GM19238 (cell line): Measurements from ENCODE around the gene KIAA1191.
A peak's percentile ranks its signal among the peaks of the same experiment; 100 is the strongest.

ENCODE experiments used
- DNase-seq: peaks from one replicate; pipeline ENCODE4 v3.0.0; 2011; ENCODE audit warnings: low spot score; ENCODE audit not compliant: insufficient read length

The KIAA1191 gene

DNA sequence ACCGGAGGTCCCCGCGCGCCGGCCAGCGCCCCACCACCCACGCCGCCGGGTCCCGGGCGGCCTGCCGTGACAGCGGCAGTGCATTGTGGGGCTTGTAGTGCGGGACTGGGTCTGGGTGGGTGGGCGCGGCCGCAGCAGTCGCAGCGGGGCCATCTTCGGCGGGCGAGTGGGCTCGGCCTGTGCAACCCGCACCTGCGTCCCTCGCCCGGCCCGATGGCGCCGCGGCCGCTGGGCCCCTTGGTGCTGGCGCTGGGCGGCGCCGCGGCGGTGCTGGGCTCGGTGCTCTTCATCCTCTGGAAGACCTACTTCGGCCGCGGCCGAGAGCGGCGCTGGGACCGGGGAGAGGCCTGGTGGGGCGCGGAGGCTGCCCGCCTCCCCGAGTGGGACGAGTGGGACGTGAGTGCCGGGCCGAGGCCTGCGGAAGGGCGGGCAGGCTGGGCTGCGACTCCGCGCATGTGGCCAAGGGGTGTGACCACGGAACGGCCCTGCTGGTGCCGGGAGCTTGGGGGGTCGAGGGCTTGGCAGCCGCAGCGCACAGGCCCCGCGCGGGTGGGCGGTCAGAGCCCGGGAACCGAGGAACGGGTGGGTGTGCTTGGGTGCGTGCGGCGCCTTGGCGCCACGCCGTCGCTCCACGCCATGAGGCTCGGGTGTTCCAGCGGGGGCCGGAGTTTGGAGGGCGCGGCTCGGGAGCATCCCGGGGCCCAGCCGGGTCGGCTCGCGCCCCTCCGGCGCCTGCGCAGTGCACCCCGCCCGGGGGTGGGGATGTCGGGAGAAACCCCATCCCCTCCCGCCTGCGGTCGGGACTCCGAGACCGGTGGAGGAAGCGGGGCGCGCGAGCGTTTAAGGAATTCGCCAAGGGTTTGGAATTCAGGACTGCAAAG lies 4.0 kb upstream of the KIAA1191 start, which contains the start of gene ARL10:
ARL10 (plus strand) TSS at position 137 of the 881 bp plus-strand sequence; CDS start at position 214, 77 bp downstream.
- peak; percentile 64 for DNase-seq

DNA sequence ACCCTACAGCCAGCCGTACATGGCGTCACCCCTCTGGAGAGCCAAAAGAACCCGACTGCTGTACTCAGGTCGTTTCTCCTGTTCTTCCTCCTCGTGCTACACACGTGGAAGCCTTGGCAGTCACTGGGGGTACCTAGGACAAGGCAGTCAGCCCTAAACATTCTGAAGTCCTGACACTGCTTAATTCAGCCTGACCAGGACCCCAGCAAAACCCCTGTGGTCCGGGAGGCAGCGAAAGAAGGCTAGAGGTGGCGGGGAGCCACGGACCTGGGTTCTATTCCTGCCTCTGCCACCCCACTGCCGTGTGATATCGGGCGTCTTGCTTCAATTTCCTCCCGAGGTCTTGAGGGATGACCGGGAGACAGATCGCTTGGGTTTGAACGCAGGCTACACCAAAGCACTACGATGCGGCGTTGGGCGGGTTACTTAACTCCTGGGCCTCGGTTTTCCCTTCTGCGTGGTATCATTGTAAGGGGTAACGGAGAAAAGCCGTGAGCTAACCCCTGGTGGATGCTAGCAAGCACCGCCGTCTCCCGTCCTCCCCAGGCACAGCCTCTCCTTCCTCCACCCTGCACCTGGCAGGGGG lies 3.3 kb upstream of the KIAA1191 start:
- DNase-seq, result no peak

DNA sequence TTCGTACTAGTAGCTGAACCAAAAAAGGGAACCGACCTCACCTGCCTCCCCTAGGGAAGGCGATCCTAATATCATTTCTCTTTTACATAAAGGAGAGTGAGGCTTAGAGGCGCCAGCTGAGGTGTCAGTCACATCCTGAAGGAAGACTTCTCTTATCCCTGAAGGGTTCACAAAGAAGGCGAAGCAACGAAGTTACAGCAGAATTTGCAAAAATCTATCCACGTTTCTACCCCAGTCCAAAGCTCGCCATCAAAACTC lies 598 bp upstream of the KIAA1191 start:
- no peak for DNase-seq

DNA sequence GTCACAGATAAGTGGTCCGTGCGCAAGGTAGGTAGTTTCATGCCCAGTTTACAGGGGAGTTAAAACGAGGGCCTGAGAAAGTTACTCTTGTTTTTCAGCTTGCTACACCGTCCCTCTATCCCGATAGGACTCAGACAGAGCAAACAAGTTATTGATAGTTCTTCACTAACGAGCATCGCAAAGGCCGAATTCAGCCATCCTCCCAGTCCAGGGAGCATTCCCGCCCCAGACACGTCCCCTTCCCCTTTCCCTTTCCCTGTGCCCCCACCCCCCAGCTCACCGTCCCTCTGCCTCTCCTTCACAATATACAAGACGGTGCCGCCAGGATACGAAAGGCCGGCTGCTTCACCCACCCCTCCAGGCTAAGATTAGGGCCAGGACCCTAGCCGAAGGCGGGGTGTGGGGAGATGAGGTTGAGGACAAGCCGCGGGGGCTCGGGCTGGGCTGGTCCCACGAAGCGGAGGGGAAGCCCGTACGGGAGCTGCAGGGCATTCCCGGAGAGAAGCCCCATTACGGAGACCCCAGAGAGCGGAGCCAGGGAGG lies 599 bp downstream of the KIAA1191 start:
- no peak for DNase-seq

DNA sequence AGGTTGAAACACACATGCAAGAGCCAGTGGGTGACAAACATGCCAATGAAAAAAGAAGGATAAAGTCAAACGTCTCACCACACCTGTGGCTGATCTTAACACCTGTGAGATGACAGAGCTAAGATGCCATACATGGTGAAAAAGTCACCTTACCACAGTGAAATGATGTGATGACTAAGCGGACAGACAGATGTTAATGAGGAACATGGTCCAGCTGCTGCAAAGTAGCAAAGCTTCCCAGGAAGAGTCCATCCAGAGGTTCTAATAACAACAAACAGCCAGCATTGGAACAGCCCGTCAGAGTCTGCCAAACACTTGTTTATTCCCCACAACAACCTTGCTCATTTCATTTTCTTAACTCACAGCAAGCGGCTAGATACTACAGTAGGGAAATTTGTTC lies 1.9 kb downstream of the KIAA1191 start:
- DNase-seq, result no peak

DNA sequence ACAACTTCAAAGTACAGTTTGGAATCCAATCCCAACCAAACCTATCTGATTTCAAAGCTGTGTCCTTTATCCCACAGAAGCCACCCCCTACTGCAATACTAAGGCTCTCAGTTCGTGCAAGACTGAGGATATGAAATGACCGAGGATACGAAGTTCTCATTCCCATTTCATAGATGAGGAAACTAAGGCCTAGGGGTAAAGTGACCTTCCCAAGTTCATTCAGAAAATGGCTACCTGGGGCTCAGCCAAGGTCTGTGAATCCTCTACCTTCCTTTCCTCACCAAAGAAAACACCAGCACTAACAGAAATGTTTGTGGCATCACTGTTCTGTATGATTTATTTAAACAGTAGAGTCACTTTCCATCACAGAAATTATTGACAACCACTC lies 5.4 kb downstream of the KIAA1191 start:
- DNase-seq, result no peak

DNA sequence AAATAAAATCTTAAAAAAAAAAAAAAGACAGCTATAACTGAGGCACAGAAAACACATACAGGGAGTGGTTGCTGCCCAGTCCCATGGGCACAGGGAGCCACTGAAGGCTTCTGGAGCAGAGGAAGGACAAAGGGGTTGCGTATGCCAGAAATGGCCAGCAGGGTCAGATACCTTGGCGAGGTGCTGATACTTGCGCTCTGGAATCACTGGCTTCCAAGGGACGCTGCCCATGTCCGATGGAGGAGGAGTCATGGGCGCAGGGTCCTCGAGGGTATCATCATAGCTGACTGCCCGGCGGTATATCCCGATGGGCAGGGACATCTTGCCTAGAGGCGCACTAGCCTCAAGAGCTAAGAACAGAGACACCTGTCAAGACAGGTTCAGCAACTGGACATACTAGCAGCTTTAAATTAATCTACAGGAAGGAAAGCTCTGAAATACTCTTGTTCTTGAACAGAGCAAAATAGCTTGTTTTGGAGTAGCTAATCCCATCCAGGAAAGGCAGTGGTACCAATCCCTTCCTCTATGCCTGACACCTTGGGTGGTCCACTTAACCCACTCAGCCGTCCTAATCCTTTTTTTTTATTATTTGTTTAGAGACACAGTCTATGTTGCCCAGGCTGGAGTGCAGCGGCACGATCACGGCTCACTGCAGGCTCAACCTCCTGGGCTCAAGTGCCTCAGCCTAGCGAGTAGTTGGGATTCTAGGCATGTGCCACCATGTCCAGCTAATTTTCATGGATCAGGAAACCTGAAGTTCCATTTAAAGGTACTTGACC lies 6.0 kb downstream of the KIAA1191 start:
- DNase-seq, result no peak

DNA sequence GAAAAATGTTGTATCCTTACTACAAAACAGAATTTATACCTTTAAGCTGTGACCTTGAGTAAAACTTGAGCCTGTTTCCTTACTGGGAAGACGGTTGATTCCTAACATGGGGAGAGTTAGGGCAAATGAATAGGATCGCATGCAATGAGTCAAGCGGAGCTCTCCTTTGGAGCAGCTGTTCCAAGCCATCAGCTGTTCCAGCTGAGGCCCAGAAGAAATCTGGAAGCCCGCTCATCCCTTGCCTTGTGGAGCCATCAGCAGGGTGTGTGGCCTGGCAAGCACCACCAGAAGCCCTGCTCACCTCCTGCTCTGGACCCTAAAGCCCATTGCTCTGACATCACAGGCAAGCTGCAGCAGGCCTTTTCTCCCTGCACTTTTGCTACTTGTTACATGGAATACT lies 8.0 kb downstream of the KIAA1191 start:
- DNase-seq, result no peak

DNA sequence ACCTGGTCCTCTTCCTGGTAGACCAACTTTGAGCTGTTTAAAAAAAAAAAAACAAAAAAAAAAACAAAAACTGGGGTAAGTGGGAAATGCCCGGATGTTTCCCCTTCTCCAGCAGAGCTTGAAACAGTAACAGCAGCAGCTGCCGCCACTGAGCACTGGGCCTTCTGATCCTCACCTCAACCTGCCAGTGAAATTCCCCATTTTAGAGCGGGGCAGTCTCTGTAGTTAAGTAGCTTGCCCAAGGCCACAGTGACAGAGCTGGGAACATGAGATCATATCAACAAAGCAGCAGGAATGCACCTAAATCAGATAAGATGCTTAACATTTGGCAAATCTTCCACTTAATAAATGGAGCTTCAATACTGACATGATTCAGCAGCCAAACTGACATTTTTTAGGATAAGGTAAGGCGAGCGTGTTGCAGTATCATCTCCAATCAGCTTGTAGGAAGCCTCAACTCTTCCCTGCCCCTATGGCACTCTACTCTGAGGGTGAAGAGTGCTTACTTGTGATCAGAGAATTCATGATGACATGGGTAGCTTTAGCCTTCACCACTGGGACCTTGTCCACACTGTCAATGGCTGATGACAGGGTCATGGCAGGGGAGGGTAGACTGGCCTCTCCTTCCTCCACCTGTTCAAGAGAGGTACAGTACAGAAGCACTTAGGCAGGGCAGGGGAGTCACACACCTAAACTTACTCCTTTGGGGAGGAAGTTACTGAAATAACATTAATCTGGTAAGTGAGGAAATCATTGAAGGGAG lies 9.3 kb downstream of the KIAA1191 start:
- no peak for DNase-seq

DNA sequence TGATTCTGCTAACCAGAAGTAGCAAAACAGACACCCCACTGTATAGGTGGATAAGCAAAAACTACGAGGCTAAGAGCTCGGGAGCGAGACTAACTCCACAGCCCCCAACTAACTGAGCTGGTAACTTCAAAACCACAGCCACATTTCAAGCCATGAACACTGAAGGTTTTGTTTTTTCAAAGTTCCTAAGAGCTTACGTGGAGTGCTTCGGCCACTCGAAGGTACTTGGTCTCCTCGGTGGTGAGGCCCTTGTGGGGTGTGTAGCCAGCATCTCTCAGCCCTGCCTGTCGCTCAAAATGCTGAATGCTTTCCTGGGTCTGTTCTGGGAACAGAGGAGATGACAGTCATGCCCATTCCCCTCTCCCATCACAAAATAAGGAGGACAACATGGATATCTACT lies 11.1 kb downstream of the KIAA1191 start:
- DNase-seq, result no peak

DNA sequence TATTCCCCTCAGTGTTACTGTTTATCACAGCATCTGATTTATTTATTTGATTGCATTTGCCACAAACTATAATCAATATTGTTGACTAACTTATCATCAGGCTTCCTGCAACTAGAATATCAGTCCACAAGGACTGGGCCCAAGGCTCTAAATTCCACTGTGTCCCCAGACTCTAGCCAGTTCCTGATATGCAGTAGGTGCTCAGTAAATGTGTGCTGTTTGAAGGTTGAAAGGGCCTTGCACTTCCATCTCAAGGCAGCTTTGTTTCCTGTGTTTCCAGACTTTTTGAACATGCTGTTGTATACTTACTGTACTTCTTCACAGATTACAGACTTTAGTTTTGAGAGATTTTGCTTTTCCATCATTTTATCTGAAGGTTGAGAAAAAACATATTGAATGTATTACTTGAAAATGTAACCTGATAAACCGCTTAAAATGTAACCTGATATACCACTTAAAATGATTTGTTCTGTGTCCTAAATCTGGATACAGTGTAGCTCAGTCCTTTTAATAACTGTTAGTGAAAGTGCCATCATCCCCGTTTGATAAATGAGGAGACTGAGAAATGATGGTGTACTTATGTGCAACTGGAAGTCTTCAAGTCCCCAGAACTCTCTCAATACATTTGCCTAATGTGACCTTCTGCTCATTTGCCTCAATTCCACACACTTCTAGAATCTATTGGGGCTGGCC lies 18.7 kb downstream of the KIAA1191 start:
- no peak for DNase-seq

DNA sequence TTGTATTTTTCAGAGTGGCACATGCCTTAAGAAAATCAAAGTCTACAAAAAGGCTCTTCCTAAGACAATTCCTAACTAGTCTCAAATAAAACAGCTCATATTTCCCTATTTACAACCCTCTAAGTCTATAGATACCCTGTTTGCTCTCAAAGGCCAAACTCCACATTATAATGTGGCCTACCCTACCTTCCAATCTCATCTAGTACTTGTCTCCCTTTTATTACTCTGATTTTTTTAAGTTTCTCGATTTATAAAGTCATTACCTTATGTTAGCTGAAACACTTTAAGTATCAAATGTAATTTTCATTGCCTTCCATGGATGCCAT lies 19.4 kb downstream of the KIAA1191 start:
- no peak for DNase-seq

DNA sequence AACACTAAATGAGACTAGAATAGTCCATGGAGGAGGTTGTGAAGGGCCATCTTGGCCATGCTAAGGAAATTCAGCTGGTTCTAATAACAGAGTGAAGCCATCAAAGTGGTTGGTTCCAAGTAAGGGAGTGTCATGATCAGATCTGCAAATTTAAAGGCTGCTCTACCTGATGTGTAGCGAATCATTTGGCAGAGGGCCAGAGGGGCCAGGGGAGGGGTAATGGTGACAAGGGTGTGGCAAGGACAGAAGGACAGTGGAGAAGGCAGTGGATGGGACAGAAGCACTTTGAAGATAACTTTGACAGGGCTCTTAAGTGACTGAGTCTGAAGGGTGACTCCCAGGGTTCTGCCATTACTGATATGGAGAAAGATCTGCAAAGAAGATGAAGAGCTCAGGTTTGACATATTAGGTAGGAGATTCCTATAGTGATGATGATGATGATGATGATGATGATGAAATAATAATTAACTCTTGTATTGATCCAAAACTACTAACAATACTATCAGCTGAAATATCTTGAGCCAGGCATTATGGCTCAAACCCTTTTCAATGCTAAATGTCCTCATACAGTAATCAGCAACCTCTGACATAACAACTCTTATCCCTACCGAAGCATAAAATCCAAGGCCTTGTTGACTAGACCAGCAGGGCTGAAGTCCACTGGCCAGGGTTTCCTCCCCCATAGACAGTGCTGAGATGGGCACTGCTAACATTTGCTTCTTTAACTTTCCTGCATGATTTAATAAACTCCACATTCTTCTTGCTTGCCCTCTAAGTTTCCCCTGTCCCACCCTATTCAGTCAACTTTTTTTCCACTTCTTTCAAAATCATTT lies 20.0 kb downstream of the KIAA1191 start:
- no peak for DNase-seq

DNA sequence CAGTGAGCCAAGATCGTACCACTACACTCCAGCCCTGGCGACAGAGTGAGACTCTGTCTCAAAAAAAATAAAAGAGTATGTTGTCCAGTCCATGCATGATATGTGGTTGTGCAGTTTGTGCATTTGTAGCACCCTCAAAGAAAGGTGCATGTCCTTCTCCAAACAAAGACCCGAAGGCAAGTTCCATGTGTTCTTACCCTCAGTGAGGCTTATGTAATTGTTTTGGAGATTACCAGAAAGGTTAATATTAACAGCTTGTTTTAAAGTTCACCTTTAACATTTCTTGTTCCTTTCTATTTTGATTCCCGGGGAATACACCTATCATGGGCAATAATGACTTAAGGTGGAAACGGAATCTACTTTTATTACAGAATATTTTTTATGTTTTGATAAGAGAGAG lies 22.3 kb downstream of the KIAA1191 start:
- no peak for DNase-seq

DNA sequence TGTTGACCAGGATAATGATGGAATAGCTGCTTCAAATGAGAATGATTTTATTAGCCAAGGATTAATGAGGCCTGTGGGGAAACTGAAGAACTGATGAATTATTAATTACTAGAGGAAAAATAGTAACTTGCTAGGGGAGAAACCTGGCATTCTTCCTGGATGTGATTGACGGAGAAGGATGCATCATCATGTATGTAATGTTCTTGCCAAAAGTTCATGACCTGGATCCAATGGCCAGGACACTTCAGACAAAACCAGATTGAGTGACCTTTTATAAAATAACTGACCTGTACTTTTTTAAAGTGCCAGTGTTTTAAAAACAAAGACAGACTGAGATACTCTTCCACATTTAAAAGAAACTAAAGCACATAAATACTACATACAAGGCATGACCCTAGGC lies 23.7 kb downstream of the KIAA1191 start:
- no peak for DNase-seq

DNA sequence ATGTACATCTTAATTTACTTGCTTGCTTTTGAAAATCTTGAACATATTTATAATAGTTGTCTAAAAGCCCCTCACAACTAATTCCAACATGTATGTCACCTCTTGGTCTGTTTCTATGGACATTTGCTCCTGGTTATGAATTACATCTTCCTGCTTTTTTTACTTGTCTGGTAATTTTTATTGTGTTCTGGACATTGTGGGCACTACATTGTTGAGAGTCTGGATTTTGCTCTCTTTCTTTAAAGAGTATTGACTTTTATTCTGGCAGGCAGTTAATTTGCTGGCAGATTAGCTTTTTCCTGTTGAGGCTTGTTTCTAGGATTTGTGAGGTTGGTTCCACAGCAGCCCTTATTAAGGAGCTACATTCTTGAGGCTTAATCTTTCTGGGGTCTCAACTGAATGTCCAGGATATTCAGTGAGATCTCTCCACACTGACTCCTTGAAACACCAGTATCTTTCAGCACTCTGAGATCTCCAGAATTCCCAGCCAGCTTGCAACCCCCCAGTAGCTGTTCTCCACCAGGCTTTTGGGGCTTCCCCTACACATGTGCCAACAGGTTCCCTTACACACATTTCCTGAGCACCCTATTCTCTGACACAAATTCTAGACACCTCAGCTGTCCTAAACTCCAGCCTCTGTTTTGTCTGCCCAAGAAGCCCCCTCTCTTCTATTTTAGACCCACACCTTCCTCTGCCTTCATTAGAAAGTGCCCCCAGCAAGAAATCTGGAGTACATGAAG lies 27.4 kb downstream of the KIAA1191 start:
- no peak for DNase-seq

DNA sequence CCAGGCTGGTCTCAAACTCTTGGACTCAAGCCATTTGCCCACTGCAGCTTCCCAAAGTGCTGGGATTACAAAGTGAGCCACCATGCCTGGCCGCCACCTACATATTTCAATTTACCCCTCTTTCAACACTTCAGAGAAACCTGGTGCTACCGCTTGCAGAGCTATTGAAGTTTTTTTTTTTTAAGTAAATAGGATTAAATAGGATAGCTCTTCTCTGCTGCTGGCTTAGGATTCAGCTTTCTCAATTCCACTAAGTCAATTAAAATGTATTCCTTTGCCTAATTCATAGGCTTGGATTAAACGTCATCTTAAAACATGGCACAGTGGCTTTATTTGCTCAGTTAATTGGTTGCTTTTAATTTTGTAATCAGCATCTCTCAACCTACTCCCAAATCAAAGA lies 41.0 kb downstream of the KIAA1191 start:
- no peak for DNase-seq

DNA sequence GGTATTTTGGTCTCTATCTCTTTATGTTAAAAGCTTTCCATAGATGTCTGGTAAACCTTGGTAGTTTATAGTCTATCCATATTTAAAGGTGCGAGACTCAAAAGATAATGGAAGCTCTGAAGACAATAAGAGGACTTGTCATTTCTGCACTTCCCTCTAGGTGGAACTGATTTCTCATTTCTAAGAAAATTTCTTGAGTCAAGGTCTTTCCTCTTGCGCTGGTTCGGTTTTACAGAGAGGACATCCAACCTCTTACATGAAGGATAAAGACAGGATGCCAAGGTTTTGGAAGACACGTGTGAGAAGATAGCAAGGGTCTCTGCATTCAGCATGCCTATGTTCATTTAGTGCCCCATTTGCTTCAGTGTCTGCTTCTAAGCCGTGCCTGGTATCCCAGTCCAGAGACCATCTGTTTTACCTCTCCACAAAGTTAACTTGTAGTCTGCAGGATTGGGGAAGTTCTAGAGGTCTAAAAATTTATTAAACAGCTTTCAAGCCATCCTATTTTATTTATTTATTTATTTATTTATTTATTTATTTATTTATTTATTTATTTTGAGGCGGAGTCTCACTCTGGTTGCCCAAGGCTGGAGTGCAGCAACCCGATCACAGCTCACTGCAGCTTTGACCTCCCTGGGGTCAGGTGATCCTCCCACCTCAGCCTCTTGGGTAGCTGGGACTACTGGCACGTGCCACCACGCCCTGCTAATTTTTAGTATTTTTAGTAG lies 41.6 kb downstream of the KIAA1191 start:
- DNase-seq, result no peak
